Loucy (cell line): ENCODE data around the gene TMEM117.

ENCODE experiments used
- H2AFZ ChIP-seq: fragments of 200-600 bp; sonication (generic); 2 replicates; pipeline ENCODE4 v1.6.0; 2016; ENCODE audit warnings: antibody characterized with exemption, mild to moderate bottlenecking, low read length, moderate library complexity
- H3F3A ChIP-seq: fragments of 200-600 bp; 2 replicates; pipeline ENCODE4 v1.6.0; 2016; ENCODE audit warnings: antibody characterized with exemption, low read depth, mild to moderate bottlenecking
- H3K27me3 ChIP-seq: fragments of 200-600 bp; sonication (generic); 2 replicates; pipeline ENCODE4 v1.6.1; 2014; ENCODE audit warnings: low read length, mild to moderate bottlenecking; ENCODE audit not compliant: insufficient read depth, poor library complexity, severe bottlenecking
- H3K36me3 ChIP-seq: fragments of 200-600 bp; sonication (generic); 2 replicates; pipeline ENCODE4 v1.6.1; 2016; ENCODE audit warnings: low read length; ENCODE audit not compliant: insufficient read depth
- H3K4me1 ChIP-seq: fragments of 200-600 bp; sonication (generic); 2 replicates; pipeline ENCODE4 v1.5.1; 2014; ENCODE audit warnings: low read length, mild to moderate bottlenecking; ENCODE audit not compliant: insufficient read depth, poor library complexity, severe bottlenecking
- H3K4me2 ChIP-seq: fragments of 200-600 bp; sonication (generic); 2 replicates; pipeline ENCODE4 v1.6.0; 2014; ENCODE audit warnings: antibody characterized with exemption, low read length, low read depth, mild to moderate bottlenecking; ENCODE audit not compliant: poor library complexity, severe bottlenecking
- H3K4me3 ChIP-seq: fragments of 200-600 bp; sonication (generic); 2 replicates; pipeline ENCODE4 v1.5.1; 2014; ENCODE audit warnings: low read length, mild to moderate bottlenecking, mixed read lengths; ENCODE audit not compliant: poor library complexity, severe bottlenecking
- H3K79me2 ChIP-seq: fragments of 200-600 bp; sonication (generic); 2 replicates; pipeline ENCODE4 v1.6.1; 2014; ENCODE audit warnings: low read length; ENCODE audit not compliant: insufficient read depth
- H3K9ac ChIP-seq: fragments of 200-600 bp; sonication (generic); 2 replicates; pipeline ENCODE4 v1.6.0; 2014; ENCODE audit warnings: mild to moderate bottlenecking, low read depth, low read length, moderate library complexity; ENCODE audit not compliant: poor library complexity, severe bottlenecking
- H3K9me2 ChIP-seq: fragments of 200-600 bp; sonication (generic); replicated peaks from 2 replicates; pipeline ENCODE4 v1.6.1; 2016; ENCODE audit warnings: low read depth, low read length, mixed read lengths
- H3K9me3 ChIP-seq: fragments of 200-600 bp; sonication (generic); 2 replicates; pipeline ENCODE4 v1.6.1; 2014; ENCODE audit warnings: mild to moderate bottlenecking, antibody characterized with exemption, low read length, low read depth; ENCODE audit not compliant: insufficient read depth
- H4K20me1 ChIP-seq: fragments of 200-600 bp; sonication (generic); 2 replicates; pipeline ENCODE4 v1.6.0; 2014; ENCODE audit warnings: antibody characterized with exemption, low read length, mild to moderate bottlenecking; ENCODE audit not compliant: insufficient read depth, poor library complexity, severe bottlenecking
- CTCF ChIP-seq: fragments of 200-600 bp; sonication (generic); conservative IDR thresholded peaks from 2 replicates; pipeline ENCODE4 v1.5.1; 2014; ENCODE audit warnings: mild to moderate bottlenecking, antibody characterized with exemption, low read length
- EZH2phosphoT487 ChIP-seq: fragments of 200-600 bp; IDR thresholded peaks from 2 replicates; pipeline ENCODE4 v1.6.1; 2018; ENCODE audit warnings: antibody characterized with exemption, mild to moderate bottlenecking, moderate library complexity, borderline replicate concordance

Gene TMEM117

GRCh38 chr12:43805860-43806736 lies 29.8 kb upstream of the TMEM117 start, which contains the start of gene TWF1:
TWF1 (minus strand) TSS chr12:43806317; CDS start chr12:43806245, 72 bp downstream.
- peaks cover 38% of the 10 kb centered on the region for H3K4me1 ChIP-seq
- no peaks in the 10 kb centered on the region for H3K27me3 ChIP-seq
- H2AFZ ChIP-seq, result peak within 1 kb of the TSS; percentile 88
- H3K9me3 ChIP-seq, result no peaks in the 10 kb centered on the region
- H3K79me2 ChIP-seq, result peaks cover 45% of the 10 kb centered on the region
- peak within 1 kb of the TSS; percentile 100 for H3K4me2 ChIP-seq
- H3K9ac ChIP-seq, result peak within 1 kb of the TSS; percentile 80
- no peaks in the 10 kb centered on the region for H3K9me2 ChIP-seq
- H3K4me3 ChIP-seq, result peak within 1 kb of the TSS; percentile 99
- H3K36me3 ChIP-seq, result peaks cover 6% of the 10 kb centered on the region; the same call in 1 of the 2 replicates
- TF ChIP-seq EZH2phosphoT487, result no peak
- peak; percentile 32; the same call in 1 of the 2 replicates for TF ChIP-seq CTCF
- peaks cover 35% of the 10 kb centered on the region for H4K20me1 ChIP-seq
- no peaks in the 10 kb centered on the region for H3F3A ChIP-seq

DNA sequence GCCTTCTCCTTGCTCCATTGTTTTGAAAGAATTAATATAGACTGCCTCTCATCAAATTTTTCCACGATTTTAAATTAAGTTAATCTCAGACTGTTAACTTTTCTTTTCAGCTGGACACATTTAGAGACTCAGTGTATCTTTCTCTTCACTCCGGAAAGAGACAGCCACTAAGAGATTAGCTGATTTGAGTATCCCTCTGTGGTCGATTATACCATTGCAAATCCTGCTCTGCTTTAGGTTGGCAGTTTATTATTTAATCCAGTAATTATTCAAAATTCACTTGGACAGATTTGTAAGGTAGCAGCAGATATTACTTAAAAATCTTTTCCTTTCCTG lies 29.2 kb upstream of the TMEM117 start:
- no peaks in the 10 kb centered on the region for H3K9me2 ChIP-seq
- H3K4me3 ChIP-seq, result peak overlapping the region; percentile 99
- H2AFZ ChIP-seq, result peak overlapping the region; percentile 79
- H3K36me3 ChIP-seq, result peaks cover 5% of the 10 kb centered on the region; the same call in 1 of the 2 replicates
- H3F3A ChIP-seq, result no peaks in the 10 kb centered on the region
- peak overlapping the region; percentile 80 for H3K9ac ChIP-seq
- H3K9me3 ChIP-seq, result no peaks in the 10 kb centered on the region
- H3K79me2 ChIP-seq, result peaks cover 42% of the 10 kb centered on the region
- H3K4me2 ChIP-seq, result peak overlapping the region; percentile 82
- H4K20me1 ChIP-seq, result peaks cover 35% of the 10 kb centered on the region
- no peak for TF ChIP-seq EZH2phosphoT487
- TF ChIP-seq CTCF, result no peak
- no peaks in the 10 kb centered on the region for H3K27me3 ChIP-seq
- peaks cover 37% of the 10 kb centered on the region for H3K4me1 ChIP-seq

DNA sequence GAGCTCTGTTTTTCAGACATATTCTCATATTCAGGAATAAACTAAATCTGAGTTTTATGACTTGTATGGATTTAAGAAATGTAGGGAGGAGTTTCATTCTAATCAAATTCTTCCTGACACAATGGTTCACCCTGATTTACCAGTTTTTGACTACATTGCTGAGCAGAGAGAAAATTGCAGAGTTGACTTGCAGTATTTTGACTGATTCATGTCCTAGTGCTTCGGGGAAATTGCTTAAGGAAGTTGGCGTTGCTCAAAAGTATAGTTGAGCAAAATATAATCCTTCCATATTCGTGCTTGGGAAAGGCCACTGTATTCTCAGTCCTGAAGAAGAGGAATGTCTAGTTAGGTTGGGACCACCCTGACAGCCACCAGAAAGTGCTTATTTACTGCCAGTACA lies 28.5 kb upstream of the TMEM117 start:
- H3K4me1 ChIP-seq, result peaks cover 37% of the 10 kb centered on the region
- H3K36me3 ChIP-seq, result peaks cover 5% of the 10 kb centered on the region; the same call in 1 of the 2 replicates
- peak overlapping the region; percentile 99 for H3K4me3 ChIP-seq
- H3K79me2 ChIP-seq, result peaks cover 35% of the 10 kb centered on the region
- peak overlapping the region; percentile 80 for H3K9ac ChIP-seq
- no peaks in the 10 kb centered on the region for H3K9me2 ChIP-seq
- no peaks in the 10 kb centered on the region for H3K27me3 ChIP-seq
- H3K9me3 ChIP-seq, result no peaks in the 10 kb centered on the region
- peaks cover 35% of the 10 kb centered on the region for H4K20me1 ChIP-seq
- no peaks in the 10 kb centered on the region for H3F3A ChIP-seq
- peak overlapping the region; percentile 82 for H3K4me2 ChIP-seq
- no peak for TF ChIP-seq EZH2phosphoT487
- no peak for TF ChIP-seq CTCF
- no peak overlapping the region for H2AFZ ChIP-seq
